Stimulated activated naive CD8-positive, alpha-beta T cell treated with anti-CD3 and anti-CD28 coated beads, Interleukin-15, Interleukin-2, amounts not matched to agents 100 ng/mL and 50 ng/mL, for 24 hours (primary cell): ENCODE measurements around the gene LHX1.

Experiments used
- H3K27ac Mint-ChIP-seq: one replicate; pipeline ENCODE4 v1.8.0; 2021; ENCODE audit warnings: mild to moderate bottlenecking, mixed read lengths
- H3K27me3 Mint-ChIP-seq: one replicate; pipeline ENCODE4 v1.8.0; 2021; ENCODE audit warnings: mixed read lengths
- H3K36me3 Mint-ChIP-seq: one replicate; pipeline ENCODE4 v1.8.0; 2021; ENCODE audit warnings: low read depth, mixed read lengths
- H3K4me1 Mint-ChIP-seq: one replicate; pipeline ENCODE4 v1.8.0; 2021; ENCODE audit warnings: low read depth, mixed read lengths
- H3K4me3 Mint-ChIP-seq: one replicate; pipeline ENCODE4 v1.8.0; 2021; ENCODE audit warnings: mild to moderate bottlenecking, mixed read lengths
- H3K9me3 Mint-ChIP-seq: one replicate; pipeline ENCODE4 v1.8.0; 2021; ENCODE audit warnings: mixed read lengths

Gene LHX1

DNA sequence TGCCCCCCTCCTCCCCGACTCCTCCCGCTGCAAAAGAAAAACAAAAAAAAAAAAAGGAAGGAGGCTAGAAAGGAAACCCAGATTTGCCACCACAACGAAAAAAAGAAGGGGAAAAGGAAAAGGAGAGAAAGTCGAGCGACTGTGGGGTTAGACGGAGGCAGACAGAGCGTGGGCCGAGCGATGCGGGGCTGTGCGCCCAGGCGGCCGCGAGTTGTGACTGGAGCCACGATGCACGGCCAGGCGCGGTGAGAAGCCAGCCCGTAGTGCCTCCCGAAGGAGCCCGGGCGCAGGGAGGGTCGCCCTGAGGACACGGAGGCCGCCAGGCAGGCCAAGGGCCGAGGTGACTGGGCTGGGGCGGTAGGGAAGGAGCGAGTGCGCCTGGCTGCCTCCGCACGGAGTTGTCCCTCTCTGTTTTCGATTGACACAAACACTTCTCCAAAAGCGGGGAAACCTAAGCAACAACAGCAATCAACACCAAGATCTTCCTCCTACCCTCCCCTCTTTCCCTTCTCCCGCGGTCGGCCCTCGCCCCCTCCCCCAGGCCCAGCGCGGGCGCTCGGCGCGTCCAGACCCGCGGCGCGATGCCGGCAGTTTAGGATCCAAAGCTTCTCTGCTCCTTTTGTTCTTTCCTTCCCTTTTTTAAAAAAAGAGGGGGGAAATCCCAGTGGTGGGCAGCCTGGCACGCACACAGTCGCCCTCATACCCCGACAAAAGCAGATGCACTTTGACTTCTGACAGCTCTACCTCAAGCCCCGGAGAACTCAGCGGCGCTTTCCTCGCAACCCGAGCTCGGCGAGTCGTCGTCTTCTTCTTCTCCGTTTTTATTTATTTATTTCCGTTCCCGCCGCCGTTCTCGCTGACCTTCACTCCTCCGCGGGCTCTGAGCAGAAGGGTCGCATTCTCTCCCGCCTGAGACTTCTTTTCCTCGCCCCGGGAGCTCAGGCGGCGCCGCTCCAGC lies at the start of gene LHX1:
Gene LHX1 (plus strand): TSS at position 475 of the 958 bp plus-strand sequence. CDS start 723 bp downstream, outside the sequence.
- Mint-ChIP-seq H3K4me3 (peak within 1 kb of the TSS; percentile 70), H3K27me3 (peaks cover 84% of the 10 kb centered on the region), H3K4me1 (peaks cover 75% of the 10 kb centered on the region), H3K9me3 (no peaks in the 10 kb centered on the region), H3K27ac (peak within 1 kb of the TSS; percentile 52), H3K36me3 (no peaks in the 10 kb centered on the region)

GRCh38 chr17:36888236-36888951 lies 48.9 kb upstream of the LHX1 start:
- H3K36me3 Mint-ChIP-seq, result no peaks in the 10 kb centered on the region
- H3K27ac Mint-ChIP-seq, result no peak overlapping the region
- H3K9me3 Mint-ChIP-seq, result no peaks in the 10 kb centered on the region
- H3K27me3 Mint-ChIP-seq, result peaks cover 29% of the 10 kb centered on the region
- H3K4me3 Mint-ChIP-seq, result no peak overlapping the region
- peaks cover 3% of the 10 kb centered on the region for H3K4me1 Mint-ChIP-seq

- Mint-ChIP-seq H3K4me3 (no peak overlapping the region), H3K4me1 (no peaks in the 10 kb centered on the region), H3K36me3 (no peaks in the 10 kb centered on the region), H3K9me3 (no peaks in the 10 kb centered on the region), H3K27me3 (peaks cover 23% of the 10 kb centered on the region), H3K27ac (no peak overlapping the region)
Measured at GRCh38 chr17:36889770-36890349, 47.4 kb upstream of the LHX1 start.

DNA sequence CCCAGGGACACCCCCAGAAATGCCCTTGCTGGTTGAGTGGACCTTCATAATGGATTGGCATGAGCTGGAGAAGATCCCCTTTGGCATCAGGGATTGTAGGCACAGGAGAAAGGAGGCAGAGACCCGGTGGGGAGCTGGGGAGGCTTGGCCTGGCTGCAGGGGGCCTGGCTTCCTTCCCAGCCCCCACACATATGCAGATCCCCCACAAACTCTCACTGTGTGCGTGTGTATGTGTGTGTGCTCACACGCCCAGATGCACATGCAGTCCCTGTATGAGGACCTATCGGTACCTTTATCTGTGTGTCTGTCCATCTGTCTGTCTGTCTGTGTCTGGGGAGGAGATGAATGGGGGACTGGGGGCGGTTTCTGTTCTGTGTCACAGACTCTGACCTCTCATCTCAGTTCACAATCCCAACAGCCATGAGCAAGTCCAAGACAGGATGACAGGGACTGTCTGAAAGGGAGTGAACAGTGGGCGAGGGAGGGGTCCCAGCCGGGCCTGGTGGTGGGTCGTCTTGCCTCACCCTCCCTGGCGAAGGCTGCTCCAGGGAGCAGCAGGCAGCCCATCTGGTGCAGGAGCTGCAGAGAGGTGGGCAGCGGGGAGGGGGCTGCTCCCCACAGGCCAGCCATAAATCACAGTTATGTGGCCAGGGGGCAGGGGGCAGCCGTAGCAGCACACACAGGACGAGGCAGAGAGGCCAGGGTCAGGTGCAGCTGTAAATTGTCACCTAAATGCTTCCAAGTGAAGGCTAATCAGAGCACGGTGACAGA lies 46.7 kb upstream of the LHX1 start:
- Mint-ChIP-seq H3K27ac (no peak overlapping the region), H3K4me1 (no peaks in the 10 kb centered on the region), H3K27me3 (peaks cover 24% of the 10 kb centered on the region), H3K9me3 (no peaks in the 10 kb centered on the region), H3K4me3 (no peak overlapping the region), H3K36me3 (no peaks in the 10 kb centered on the region)

- Mint-ChIP-seq H3K9me3 (no peaks in the 10 kb centered on the region), H3K27ac (no peak overlapping the region), H3K27me3 (peaks cover 12% of the 10 kb centered on the region)
Measured at GRCh38 chr17:36892112-36892838, 45.0 kb upstream of the LHX1 start.

GRCh38 chr17:36894177-36894576 lies 43.1 kb upstream of the LHX1 start:
- peaks cover 9% of the 10 kb centered on the region for H3K27me3 Mint-ChIP-seq
- H3K36me3 Mint-ChIP-seq, result no peaks in the 10 kb centered on the region
- no peaks in the 10 kb centered on the region for H3K4me1 Mint-ChIP-seq
- no peak overlapping the region for H3K4me3 Mint-ChIP-seq
- no peaks in the 10 kb centered on the region for H3K9me3 Mint-ChIP-seq
- no peak overlapping the region for H3K27ac Mint-ChIP-seq

More at GRCh38 chr17:36892112-36892838, 45.0 kb upstream of the LHX1 start:
- Mint-ChIP-seq H3K36me3 (no peaks in the 10 kb centered on the region), H3K4me1 (no peaks in the 10 kb centered on the region), H3K4me3 (no peak overlapping the region)

GRCh38 chr17:36894925-36895324 lies 42.4 kb upstream of the LHX1 start:
- Mint-ChIP-seq H3K27me3 (peaks cover 9% of the 10 kb centered on the region), H3K4me1 (no peaks in the 10 kb centered on the region), H3K9me3 (no peaks in the 10 kb centered on the region), H3K36me3 (no peaks in the 10 kb centered on the region), H3K27ac (no peak overlapping the region), H3K4me3 (no peak overlapping the region)

GRCh38 chr17:36899250-36900159 lies 37.8 kb upstream of the LHX1 start:
- Mint-ChIP-seq H3K4me1 (no peaks in the 10 kb centered on the region), H3K4me3 (no peak overlapping the region), H3K27me3 (peaks cover 25% of the 10 kb centered on the region), H3K9me3 (no peaks in the 10 kb centered on the region), H3K36me3 (no peaks in the 10 kb centered on the region), H3K27ac (no peak overlapping the region)

DNA sequence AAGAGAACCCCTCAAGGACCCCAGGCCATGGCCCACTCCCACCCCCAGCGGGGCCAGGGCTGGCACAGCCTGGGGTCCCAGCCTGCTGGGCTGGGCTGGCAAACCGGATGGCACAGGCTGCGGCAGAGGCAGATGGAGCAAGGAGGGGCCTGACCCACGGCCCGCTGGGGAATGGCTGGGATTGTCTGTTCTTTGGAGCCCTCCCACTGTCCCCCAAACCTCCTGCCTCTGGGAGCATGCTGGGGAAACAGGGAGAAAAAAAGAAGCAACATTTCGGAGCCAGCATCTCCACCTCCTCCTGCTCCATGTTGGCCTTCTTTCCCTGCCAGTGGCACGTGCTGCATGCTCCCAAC lies 37.1 kb upstream of the LHX1 start:
- H3K27me3 Mint-ChIP-seq, result peaks cover 24% of the 10 kb centered on the region

DNA sequence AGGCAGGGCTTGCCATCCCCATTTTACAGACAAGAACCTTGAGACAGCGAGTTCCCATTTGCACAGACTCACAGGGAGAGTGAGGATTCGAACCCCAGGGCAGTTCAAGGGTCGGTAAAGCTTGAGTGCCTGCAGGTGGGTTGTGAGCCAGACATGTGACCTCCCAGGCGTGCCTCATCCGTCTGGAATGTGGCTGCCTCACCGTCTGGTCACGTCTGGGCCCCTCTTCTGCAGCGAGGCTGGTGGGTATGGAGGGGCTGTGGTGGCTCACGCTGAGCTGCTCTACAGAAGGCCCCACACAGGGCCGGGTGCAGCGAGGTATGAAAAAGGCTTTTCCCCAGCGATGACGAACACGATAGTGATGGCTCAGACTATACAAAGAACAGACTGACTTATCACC lies 35.8 kb upstream of the LHX1 start:
- H3K4me3 Mint-ChIP-seq, result no peak overlapping the region

More for the DNA sequence above, 37.1 kb upstream of the LHX1 start:
- Mint-ChIP-seq H3K36me3 (no peaks in the 10 kb centered on the region), H3K4me1 (no peaks in the 10 kb centered on the region), H3K27ac (no peak overlapping the region), H3K4me3 (no peak overlapping the region), H3K9me3 (no peaks in the 10 kb centered on the region)

GRCh38 chr17:36907407-36907806 lies 29.9 kb upstream of the LHX1 start:
- H3K4me1 Mint-ChIP-seq, result no peaks in the 10 kb centered on the region
- no peak overlapping the region for H3K27ac Mint-ChIP-seq
- no peaks in the 10 kb centered on the region for H3K9me3 Mint-ChIP-seq
- peaks cover 51% of the 10 kb centered on the region for H3K27me3 Mint-ChIP-seq
- no peaks in the 10 kb centered on the region for H3K36me3 Mint-ChIP-seq
- no peak overlapping the region for H3K4me3 Mint-ChIP-seq

More for the DNA sequence above, 35.8 kb upstream of the LHX1 start:
- H3K9me3 Mint-ChIP-seq, result no peaks in the 10 kb centered on the region
- H3K4me1 Mint-ChIP-seq, result no peaks in the 10 kb centered on the region
- no peaks in the 10 kb centered on the region for H3K36me3 Mint-ChIP-seq
- H3K27me3 Mint-ChIP-seq, result peaks cover 25% of the 10 kb centered on the region
- H3K27ac Mint-ChIP-seq, result no peak overlapping the region

- H3K27ac Mint-ChIP-seq, result no peak overlapping the region
- H3K36me3 Mint-ChIP-seq, result no peaks in the 10 kb centered on the region
- H3K27me3 Mint-ChIP-seq, result peaks cover 39% of the 10 kb centered on the region
- no peak overlapping the region for H3K4me3 Mint-ChIP-seq
- H3K4me1 Mint-ChIP-seq, result no peaks in the 10 kb centered on the region
- H3K9me3 Mint-ChIP-seq, result no peaks in the 10 kb centered on the region
Measured at GRCh38 chr17:36910513-36910912, 26.8 kb upstream of the LHX1 start.

- Mint-ChIP-seq H3K27me3 (peaks cover 40% of the 10 kb centered on the region), H3K9me3 (no peaks in the 10 kb centered on the region)
Measured at GRCh38 chr17:36911001-36911400, 26.3 kb upstream of the LHX1 start.

More at GRCh38 chr17:36911001-36911400, 26.3 kb upstream of the LHX1 start:
- Mint-ChIP-seq H3K27ac (no peak overlapping the region), H3K4me3 (no peak overlapping the region), H3K4me1 (no peaks in the 10 kb centered on the region), H3K36me3 (no peaks in the 10 kb centered on the region)
